MM.1S (cell line): ENCODE results near the gene NUP210L.
A peak's percentile ranks its signal among the peaks of the same experiment; 100 is the strongest.

Source experiments
- DNase-seq: peaks from one replicate; pipeline ENCODE4 v3.0.0-alpha.2; 2015
- H2AFZ ChIP-seq: fragments of 300-600 bp; sonication (generic); 2 replicates; pipeline ENCODE4 v1.6.0; 2016; ENCODE audit warnings: antibody characterized with exemption, low read length
- H3F3A ChIP-seq: fragments of 300-600 bp; sonication (generic); 2 replicates; pipeline ENCODE4 v1.6.1; 2016; ENCODE audit warnings: mild to moderate bottlenecking, antibody characterized with exemption, low read length, moderate library complexity, mixed read lengths; ENCODE audit not compliant: insufficient read depth
- H3K27ac ChIP-seq: fragments of 300-600 bp; sonication (generic); 2 replicates; pipeline ENCODE4 v1.5.1; 2016; ENCODE audit warnings: mild to moderate bottlenecking, low read length
- H3K27me3 ChIP-seq: fragments of 300-600 bp; sonication (generic); replicated peaks from 2 replicates; pipeline ENCODE4 v1.6.0; 2016; ENCODE audit warnings: low read length; ENCODE audit not compliant: insufficient read depth
- H3K36me3 ChIP-seq: fragments of 300-600 bp; sonication (generic); replicated peaks from 2 replicates; pipeline ENCODE4 v1.6.1; 2016; ENCODE audit warnings: mild to moderate bottlenecking, low read length, mixed read lengths; ENCODE audit not compliant: insufficient read depth
- H3K4me1 ChIP-seq: fragments of 300-600 bp; sonication (generic); 2 replicates; pipeline ENCODE4 v1.6.1; 2016; ENCODE audit warnings: low read length, mixed read lengths
- H3K4me2 ChIP-seq: fragments of 300-600 bp; sonication (generic); 2 replicates; pipeline ENCODE4 v1.6.0; 2016; ENCODE audit warnings: low read depth, low read length
- H3K4me3 ChIP-seq: fragments of 300-600 bp; sonication (generic); 2 replicates; pipeline ENCODE4 v1.5.1; 2016; ENCODE audit warnings: low read length, mixed read lengths
- H3K79me2 ChIP-seq: fragments of 300-600 bp; sonication (generic); 2 replicates; pipeline ENCODE4 v1.6.1; 2016; ENCODE audit warnings: mixed run types, low read length, mixed read lengths
- H3K9ac ChIP-seq: fragments of 300-600 bp; sonication (generic); 2 replicates; pipeline ENCODE4 v1.6.1; 2016; ENCODE audit warnings: low read length, mixed read lengths
- H3K9me2 ChIP-seq: fragments of 300-600 bp; sonication (generic); replicated peaks from 2 replicates; pipeline ENCODE4 v1.6.1; 2016; ENCODE audit warnings: mild to moderate bottlenecking, low read length, mixed read lengths; ENCODE audit not compliant: insufficient read depth
- H3K9me3 ChIP-seq: fragments of 300-600 bp; sonication (generic); replicated peaks from 2 replicates; pipeline ENCODE4 v1.6.1; 2016; ENCODE audit warnings: mild to moderate bottlenecking, low read length, mixed read lengths; ENCODE audit not compliant: insufficient read depth
- H4K20me1 ChIP-seq: fragments of 300-600 bp; sonication (generic); 2 replicates; pipeline ENCODE4 v1.6.1; 2016; ENCODE audit warnings: mild to moderate bottlenecking, low read length, moderate library complexity, mixed read lengths; ENCODE audit not compliant: insufficient read depth
- EZH2 ChIP-seq: fragments of 300-600 bp; sonication (generic); optimal IDR thresholded peaks from 2 replicates; pipeline ENCODE3; 2017; ENCODE audit warnings: low read depth, mild to moderate bottlenecking, antibody characterized with exemption, low read length, mixed read lengths
- EZH2phosphoT487 ChIP-seq: fragments of 300-600 bp; sonication (generic); IDR thresholded peaks from 2 replicates; pipeline ENCODE4 v1.6.1; 2018; ENCODE audit warnings: antibody characterized with exemption, low read length
- TF ChIP-seq, protein P1 (sequence below): fragments of 300-600 bp; sonication (generic); IDR thresholded peaks from 2 replicates; pipeline ENCODE4 v1.5.1; 2016; ENCODE audit warnings: antibody characterized with exemption, low read length, mixed read lengths

The NUP210L gene

DNA sequence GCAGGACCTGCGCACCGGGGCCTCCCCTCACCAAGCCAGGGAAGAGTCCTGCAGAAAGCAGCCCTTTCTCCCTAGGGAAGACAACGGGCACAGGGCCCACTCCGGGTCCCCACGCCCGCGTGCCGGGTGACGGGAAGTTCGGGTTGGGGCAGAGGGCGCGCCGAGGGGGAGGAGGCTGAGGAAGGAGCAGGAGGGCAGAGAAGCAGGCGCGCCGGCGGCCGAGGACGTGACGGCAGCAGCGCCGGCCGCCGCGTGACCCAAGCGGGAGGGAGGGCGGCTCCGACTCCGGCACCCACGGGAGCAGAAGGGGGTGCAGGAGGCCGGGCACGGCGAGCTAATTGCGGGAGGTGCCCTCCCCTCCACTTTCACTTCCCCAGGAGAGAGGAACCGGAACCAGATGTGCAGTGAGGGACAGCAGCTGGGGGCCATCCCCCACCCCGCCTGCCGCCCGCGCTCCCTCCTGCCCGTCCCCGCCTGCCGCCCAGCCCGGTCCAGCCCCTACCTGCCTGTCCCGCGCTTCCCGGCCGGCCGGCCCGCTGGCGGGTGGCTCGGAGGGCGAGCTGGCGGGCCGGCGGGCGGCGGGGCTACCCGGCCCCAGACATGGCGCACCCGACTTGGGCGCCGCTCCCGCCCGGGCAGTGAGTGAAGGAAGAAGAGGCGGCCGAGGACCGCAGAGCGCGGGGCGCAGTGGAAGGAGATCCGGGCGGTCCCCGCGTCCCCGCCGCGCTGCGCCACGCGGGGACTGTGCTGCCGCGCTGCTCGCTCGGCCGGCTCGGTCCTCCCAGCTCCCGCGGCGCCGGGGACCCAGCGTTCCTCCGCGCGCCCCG, 208.9 kb downstream of the NUP210L start:
- H3K36me3 ChIP-seq: no peaks in the 10 kb centered on the region
- peaks cover 28% of the 10 kb centered on the region for H3K79me2 ChIP-seq
- H3K27ac ChIP-seq: peak overlapping the region; percentile 85
- no peaks in the 10 kb centered on the region for H4K20me1 ChIP-seq
- H3K4me3 ChIP-seq: peak overlapping the region; percentile 91
- no peaks in the 10 kb centered on the region for H3K9me2 ChIP-seq
- no peak for TF ChIP-seq EZH2
- TF ChIP-seq EZH2phosphoT487: no peak
- TF ChIP-seq, protein P1, sequence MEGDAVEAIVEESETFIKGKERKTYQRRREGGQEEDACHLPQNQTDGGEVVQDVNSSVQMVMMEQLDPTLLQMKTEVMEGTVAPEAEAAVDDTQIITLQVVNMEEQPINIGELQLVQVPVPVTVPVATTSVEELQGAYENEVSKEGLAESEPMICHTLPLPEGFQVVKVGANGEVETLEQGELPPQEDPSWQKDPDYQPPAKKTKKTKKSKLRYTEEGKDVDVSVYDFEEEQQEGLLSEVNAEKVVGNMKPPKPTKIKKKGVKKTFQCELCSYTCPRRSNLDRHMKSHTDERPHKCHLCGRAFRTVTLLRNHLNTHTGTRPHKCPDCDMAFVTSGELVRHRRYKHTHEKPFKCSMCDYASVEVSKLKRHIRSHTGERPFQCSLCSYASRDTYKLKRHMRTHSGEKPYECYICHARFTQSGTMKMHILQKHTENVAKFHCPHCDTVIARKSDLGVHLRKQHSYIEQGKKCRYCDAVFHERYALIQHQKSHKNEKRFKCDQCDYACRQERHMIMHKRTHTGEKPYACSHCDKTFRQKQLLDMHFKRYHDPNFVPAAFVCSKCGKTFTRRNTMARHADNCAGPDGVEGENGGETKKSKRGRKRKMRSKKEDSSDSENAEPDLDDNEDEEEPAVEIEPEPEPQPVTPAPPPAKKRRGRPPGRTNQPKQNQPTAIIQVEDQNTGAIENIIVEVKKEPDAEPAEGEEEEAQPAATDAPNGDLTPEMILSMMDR: no peak
- no peaks in the 10 kb centered on the region for H3K27me3 ChIP-seq
- H3K4me1 ChIP-seq: peaks cover 5% of the 10 kb centered on the region
- no peaks in the 10 kb centered on the region for H3K9me3 ChIP-seq
- peaks cover 28% of the 10 kb centered on the region for H3F3A ChIP-seq
- peak overlapping the region; percentile 86 for H3K9ac ChIP-seq
- DNase-seq: peak; percentile 94
- H3K4me2 ChIP-seq: peak overlapping the region; percentile 89
- peak overlapping the region; percentile 71 for H2AFZ ChIP-seq

DNA sequence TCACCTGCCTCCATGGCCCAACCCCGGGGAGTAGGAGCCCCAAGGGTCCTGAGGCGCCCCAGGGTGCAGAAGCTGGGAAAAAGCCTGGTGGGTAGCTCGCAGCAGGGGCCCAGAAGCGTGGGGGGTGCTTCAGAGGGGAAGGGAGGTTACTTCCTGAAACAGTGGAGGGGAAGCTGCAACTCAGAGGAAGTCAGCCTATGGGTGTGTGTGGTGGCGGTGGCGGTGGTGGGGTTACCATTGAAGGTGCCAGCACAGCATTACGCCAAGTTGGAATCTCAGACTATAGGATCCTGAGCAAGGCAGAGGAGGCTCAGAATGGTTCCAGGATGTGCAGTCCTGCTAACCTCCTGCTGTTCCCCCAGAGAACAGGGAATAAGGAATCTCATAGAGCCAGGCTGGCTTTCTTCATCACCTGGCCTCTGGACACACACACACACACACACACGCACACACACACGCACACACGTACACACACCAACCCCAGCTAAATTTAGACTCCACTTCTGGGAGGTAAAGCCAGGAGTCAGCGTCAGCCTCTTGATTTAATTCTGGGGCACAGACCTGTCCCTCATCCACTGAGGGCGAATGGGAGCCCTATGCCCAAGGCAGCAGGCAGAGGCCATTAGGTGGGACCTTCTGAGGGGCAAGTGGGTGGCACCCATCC, 209.6 kb downstream of the NUP210L start:
- Histone ChIP-seq H3K9me3 (no peaks in the 10 kb centered on the region), H4K20me1 (no peaks in the 10 kb centered on the region), H3K9ac (peak overlapping the region; percentile 86), H3K36me3 (no peaks in the 10 kb centered on the region), H3K4me1 (peaks cover 5% of the 10 kb centered on the region), H3K79me2 (peaks cover 28% of the 10 kb centered on the region), H3K9me2 (no peaks in the 10 kb centered on the region), H3K4me3 (peak overlapping the region; percentile 91), H3K27ac (peak overlapping the region; percentile 85), H3K27me3 (no peaks in the 10 kb centered on the region), H3K4me2 (peak overlapping the region; percentile 89), H2AFZ (peak overlapping the region; percentile 71), H3F3A (peaks cover 28% of the 10 kb centered on the region)
- DNase-seq: peak; percentile 46
- TF ChIP-seq EZH2 (no peak), EZH2phosphoT487 (no peak)
- TF ChIP-seq, protein P1: no peak

DNA sequence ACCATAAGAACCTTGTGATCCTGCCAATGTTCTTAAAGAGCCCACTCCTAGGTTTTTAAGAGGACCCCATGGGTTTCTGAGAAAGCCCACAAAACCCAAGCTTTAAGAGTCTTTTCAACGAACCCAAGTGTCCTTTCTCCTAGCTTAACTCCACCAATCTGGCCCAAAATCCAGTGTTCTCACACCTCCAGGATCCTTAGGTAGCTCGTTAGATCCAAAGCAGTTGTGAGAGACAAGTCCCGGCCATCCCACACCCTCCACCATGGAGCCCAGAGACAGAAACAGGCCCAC, 210.1 kb downstream of the NUP210L start:
- H3F3A ChIP-seq: peaks cover 28% of the 10 kb centered on the region
- no peaks in the 10 kb centered on the region for H4K20me1 ChIP-seq
- no peaks in the 10 kb centered on the region for H3K9me3 ChIP-seq
- H3K4me3 ChIP-seq: peak overlapping the region; percentile 91
- TF ChIP-seq EZH2 (no peak), EZH2phosphoT487 (no peak)
- TF ChIP-seq, protein P1: no peak
- peak overlapping the region; percentile 89 for H3K4me2 ChIP-seq
- 0 out of 2 replicates have a peak overlapping the region, but pooled peaks have one; percentile 71 for H2AFZ ChIP-seq
- H3K9ac ChIP-seq: peak overlapping the region; percentile 86
- H3K27me3 ChIP-seq: no peaks in the 10 kb centered on the region
- H3K9me2 ChIP-seq: no peaks in the 10 kb centered on the region
- H3K36me3 ChIP-seq: no peaks in the 10 kb centered on the region
- peaks cover 28% of the 10 kb centered on the region for H3K79me2 ChIP-seq
- no peak for DNase-seq
- peaks cover 5% of the 10 kb centered on the region for H3K4me1 ChIP-seq
- peak overlapping the region; percentile 85; the same call in 1 of the 2 replicates for H3K27ac ChIP-seq
